Limb (tissue), 2 donors: ENCODE measurements around the gene PLEKHA6.

Source experiments
- DNase-seq, 2 donors: peaks; one replicate each; pipeline ENCODE4 v3.0.0-alpha.2; 2016; ENCODE audit errors: extremely low spot score in 2 of 2

PLEKHA6 gene

DNA sequence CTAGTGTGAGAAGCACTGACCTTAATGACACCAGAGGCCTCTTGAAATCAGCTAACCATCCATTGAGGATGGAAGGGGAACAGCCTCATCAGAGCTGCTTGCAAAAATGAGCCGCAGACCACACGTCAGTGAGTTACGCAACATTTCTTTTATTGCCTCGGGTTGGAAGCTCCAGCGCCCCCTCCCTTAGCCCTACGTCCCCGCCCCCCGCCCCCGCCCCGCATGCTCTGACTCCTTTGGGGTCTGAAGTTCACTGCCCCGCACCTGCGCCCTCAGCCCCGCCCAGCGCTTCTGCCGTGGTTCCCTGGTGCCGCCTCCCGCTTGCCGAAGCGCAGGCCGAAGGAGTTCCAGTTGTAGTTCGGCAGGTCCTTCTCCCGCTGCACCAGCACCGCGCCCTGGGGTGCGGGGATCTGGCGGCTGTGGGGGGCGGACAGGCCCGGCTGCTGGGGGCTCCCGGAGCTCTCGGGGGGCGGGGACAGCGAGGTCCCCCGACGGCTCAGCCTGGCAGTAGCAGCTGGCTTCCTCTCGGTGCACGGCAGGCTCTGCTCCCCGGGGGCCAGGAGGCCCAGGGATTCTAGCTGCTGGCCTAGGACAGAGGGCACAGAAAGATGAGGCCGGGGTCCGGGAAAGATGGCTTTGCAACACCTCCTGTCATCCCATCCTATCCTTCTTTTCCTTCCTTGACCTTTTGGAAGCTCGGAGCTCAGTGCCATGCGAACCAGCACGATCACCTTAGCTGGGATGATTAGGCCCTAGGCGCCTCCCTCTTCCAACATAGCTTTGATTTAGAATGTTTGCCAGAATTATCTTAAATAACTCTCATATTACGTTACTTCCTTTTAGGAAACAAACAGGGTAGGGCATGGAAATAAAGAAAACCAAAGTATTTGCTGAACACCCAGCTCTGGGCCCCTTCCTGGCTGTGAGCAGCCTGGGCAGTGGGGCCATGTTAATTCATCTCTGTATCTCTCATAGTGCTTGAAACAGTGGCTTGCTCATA, 169.2 kb downstream of the PLEKHA6 start:
- DNase-seq, result peak; percentile 49 to 62

- DNase-seq, result no peak
These were observed 170.6 kb downstream of the PLEKHA6 start for GRCh38 chr1:204188959-204189639.

GRCh38 chr1:204186597-204186996, 173.1 kb downstream of the PLEKHA6 start:
- DNase-seq, result no peak

DNA sequence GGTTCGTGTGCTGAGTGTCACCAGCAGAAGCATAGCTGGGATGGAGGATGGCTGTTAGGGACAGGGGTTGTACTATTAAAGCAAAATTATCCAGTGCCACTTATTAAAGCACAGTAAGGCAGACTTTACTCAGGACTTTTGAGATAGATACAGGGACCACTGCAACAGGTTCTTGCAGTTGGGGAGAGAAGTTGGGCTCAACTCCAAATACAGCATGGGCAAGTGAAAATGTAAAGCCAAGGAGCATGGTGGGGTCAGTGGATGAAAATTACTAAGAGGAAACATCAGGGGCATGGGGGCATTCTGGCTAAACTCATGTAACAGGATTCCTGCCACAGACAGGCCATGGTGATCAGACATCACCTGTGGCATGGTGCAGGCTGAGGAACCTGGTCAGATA, 178.6 kb downstream of the PLEKHA6 start:
- DNase-seq, result no peak

GRCh38 chr1:204180133-204180532, 179.6 kb downstream of the PLEKHA6 start:
- DNase-seq, result no peak

GRCh38 chr1:204178487-204179281, 181.0 kb downstream of the PLEKHA6 start:
- DNase-seq, result no peak

DNA sequence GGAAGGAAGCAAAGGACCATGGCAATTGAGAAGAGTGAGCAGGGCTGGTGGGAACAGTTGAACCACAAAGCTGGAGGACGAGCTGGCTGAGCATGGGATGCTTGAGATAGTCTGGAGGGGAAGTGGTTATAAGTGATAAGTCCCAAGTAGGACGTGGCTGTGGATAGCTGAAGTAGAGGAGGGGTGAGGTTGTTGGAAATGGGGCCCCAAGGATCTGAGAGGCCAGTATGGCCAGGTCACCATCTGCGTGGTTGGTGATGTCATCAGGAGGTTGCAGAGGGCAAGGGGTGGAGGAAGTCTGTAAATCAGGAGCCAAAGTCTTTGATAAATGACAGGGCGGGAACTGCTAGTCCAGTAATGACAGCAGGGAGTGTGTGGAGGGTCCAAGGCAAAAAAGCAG, 182.6 kb downstream of the PLEKHA6 start:
- DNase-seq, result no peak

GRCh38 chr1:204176049-204176448, 183.7 kb downstream of the PLEKHA6 start:
- no peak for DNase-seq

- no peak for DNase-seq
These were observed 184.8 kb downstream of the PLEKHA6 start for GRCh38 chr1:204174958-204175357.

DNA sequence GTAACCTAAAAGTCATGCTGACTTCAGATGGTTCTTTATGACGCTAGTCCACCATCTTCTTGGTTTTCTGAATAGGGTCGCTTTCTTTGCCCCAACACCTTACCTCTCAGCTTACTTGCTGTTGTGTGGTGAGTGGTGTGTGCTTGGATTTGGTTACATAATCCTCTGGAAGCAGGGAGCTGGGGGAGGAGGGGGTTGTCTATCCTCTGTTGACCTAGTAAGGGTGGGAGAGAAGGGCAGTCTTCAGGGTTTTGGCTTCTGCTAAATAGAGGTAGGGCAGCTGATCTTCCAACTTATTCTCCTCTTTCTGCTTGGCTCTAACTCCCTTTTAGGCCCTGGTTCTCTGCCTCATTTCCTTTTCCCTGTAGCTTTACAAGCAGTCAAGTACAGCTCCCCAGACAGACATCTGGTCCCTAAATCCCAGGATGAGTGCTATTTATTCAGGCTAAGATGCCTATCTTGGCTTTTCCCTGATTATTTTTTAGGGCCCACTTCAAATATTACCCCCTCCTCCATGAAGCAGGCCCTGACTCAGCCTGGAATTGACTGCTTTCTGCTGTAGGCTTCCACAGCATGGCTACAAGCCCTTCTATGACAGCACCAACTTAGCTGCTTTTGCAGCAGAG, 187.2 kb downstream of the PLEKHA6 start:
- DNase-seq, result no peak

GRCh38 chr1:204171751-204172178, 188.0 kb downstream of the PLEKHA6 start:
- DNase-seq, result no peak

GRCh38 chr1:204170494-204171155, 189.1 kb downstream of the PLEKHA6 start:
- no peak for DNase-seq

GRCh38 chr1:204169858-204170257, 189.9 kb downstream of the PLEKHA6 start:
- DNase-seq, result no peak
